IMR-90 (cell line): Measurements from ENCODE around the gene RNF40. TPM values are rescaled to one million over a fixed set of nuclear protein-coding genes. Genes with fewer than 3 reads are reported as not detected.

Source experiments
- ATAC-seq: fragments of 200-7000 bp; cut with Tn5 transposase; 2 replicates; pipeline ENCODE4 v1.9.1; 2020; ENCODE audit warnings: low read depth, mild to moderate bottlenecking, moderate library complexity
- BruUV-seq: library from RNA; stranded (reverse); fragments of 400-500 nt; replicated peaks from 2 replicates; lab custom pipeline; 2021; lab: Mats Ljungman, UMichigan
- CTCF ChIA-PET: fragments of 300-600 bp; formaldehyde crosslinking; extraction: SDS; loops from one replicate; lab custom pipeline; 2021; ENCODE audit warnings: antibody characterized with exemption; lab: Yijun Ruan, JAX
- POLR2A ChIA-PET: fragments of 300-600 bp; sonication (Branson Sonifier 250); formaldehyde crosslinking; loops from one replicate; lab custom pipeline; 2022; ENCODE audit warnings: antibody characterized with exemption; ENCODE audit not compliant: unreplicated experiment; lab: Charles Lee
- DNase-seq: peaks from one replicate; pipeline ENCODE4 v3.0.0; 2013
- H2AFZ ChIP-seq: replicated peaks from 2 replicates; pipeline ENCODE3; 2013; ENCODE audit warnings: low read length, mild to moderate bottlenecking; ENCODE audit not compliant: poor library complexity
- H2AK5ac ChIP-seq: 2 replicates; pipeline ENCODE4 v1.6.1; 2013; ENCODE audit warnings: low read depth, low read length, inconsistent platforms
- H2AK9ac ChIP-seq: replicated peaks from 2 replicates; pipeline ENCODE3; 2013; ENCODE audit warnings: mild to moderate bottlenecking, low read depth, low read length, moderate library complexity; ENCODE audit not compliant: poor library complexity
- H2BK120ac ChIP-seq: 2 replicates; pipeline ENCODE4 v1.6.1; 2013; ENCODE audit warnings: low read depth, low read length, inconsistent platforms
- H2BK15ac ChIP-seq: 3 replicates; pipeline ENCODE4 v1.6.1; 2013; ENCODE audit warnings: low read depth, low read length, inconsistent platforms
- H2BK20ac ChIP-seq: 2 replicates; pipeline ENCODE4 v1.6.1; 2013; ENCODE audit warnings: low read depth, mild to moderate bottlenecking, inconsistent platforms, low read length, moderate library complexity
- H2BK5ac ChIP-seq: 2 replicates; pipeline ENCODE4 v1.6.1; 2013; ENCODE audit warnings: mild to moderate bottlenecking, low read depth, low read length, inconsistent platforms; ENCODE audit not compliant: poor library complexity, severe bottlenecking
- H3K14ac ChIP-seq: replicated peaks from 2 replicates; pipeline ENCODE4 v1.6.1; 2013; ENCODE audit warnings: low read depth, low read length, inconsistent platforms
- H3K18ac ChIP-seq: 2 replicates; pipeline ENCODE4 v1.6.1; 2013; ENCODE audit warnings: low read depth, low read length, control low read depth
- H3K23ac ChIP-seq: 2 replicates; pipeline ENCODE4 v1.6.1; 2013; ENCODE audit warnings: low read depth, low read length, inconsistent platforms
- H3K27ac ChIP-seq: 2 replicates; pipeline ENCODE4 v1.5.1; 2013; ENCODE audit warnings: mild to moderate bottlenecking, control low read depth, low read length; ENCODE audit not compliant: insufficient read depth
- H3K27me3 ChIP-seq: 2 replicates; pipeline ENCODE4 v1.6.1; 2013; ENCODE audit warnings: low read length; ENCODE audit not compliant: control insufficient read depth, insufficient read depth
- H3K36me3 ChIP-seq: 2 replicates; pipeline ENCODE4 v1.6.1; 2013; ENCODE audit warnings: low read length, mixed read lengths; ENCODE audit not compliant: control insufficient read depth, insufficient read depth
- H3K4ac ChIP-seq: 2 replicates; pipeline ENCODE4 v1.6.1; 2013; ENCODE audit warnings: low read depth, low read length, inconsistent platforms
- H3K4me1 ChIP-seq: 2 replicates; pipeline ENCODE4 v1.6.1; 2013; ENCODE audit warnings: low read length, mixed read lengths; ENCODE audit not compliant: control insufficient read depth, insufficient read depth
- H3K4me2 ChIP-seq: 2 replicates; pipeline ENCODE4 v1.6.1; 2013; ENCODE audit warnings: low read depth, mild to moderate bottlenecking, control low read depth, low read length, moderate library complexity
- H3K4me3 ChIP-seq: 2 replicates; pipeline ENCODE4 v1.5.1; 2013; ENCODE audit warnings: low read depth, mild to moderate bottlenecking, control low read depth, low read length, moderate library complexity; ENCODE audit not compliant: insufficient read depth
- H3K56ac ChIP-seq: 2 replicates; pipeline ENCODE4 v1.6.1; 2013; ENCODE audit warnings: low read length, inconsistent platforms; ENCODE audit not compliant: insufficient read depth; ENCODE audit errors: extremely low read depth
- H3K79me1 ChIP-seq, 2 experiments: 2 replicates each; pipeline ENCODE4 v1.6.1; 2013; ENCODE audit warnings: low read length in 2 of 2, inconsistent platforms in 1 of 2, low read depth in 1 of 2
- H3K9ac ChIP-seq: 2 replicates; pipeline ENCODE4 v1.6.1; 2013; ENCODE audit warnings: low read depth, low read length, control low read depth
- H3K9me1 ChIP-seq: 2 replicates; pipeline ENCODE4 v1.6.1; 2013; ENCODE audit warnings: low read length, inconsistent platforms; ENCODE audit not compliant: insufficient read depth
- H3K9me3 ChIP-seq: 2 replicates; pipeline ENCODE4 v1.6.1; 2013; ENCODE audit warnings: low read length; ENCODE audit not compliant: control insufficient read depth, insufficient read depth
- H4K20me1 ChIP-seq: 2 replicates; pipeline ENCODE4 v1.6.1; 2013; ENCODE audit warnings: low read length, inconsistent platforms; ENCODE audit not compliant: insufficient read depth
- H4K5ac ChIP-seq: 2 replicates; pipeline ENCODE4 v1.6.1; 2013; ENCODE audit warnings: mild to moderate bottlenecking, low read depth, low read length, control low read depth
- H4K8ac ChIP-seq, 2 experiments: 2 replicates each; pipeline ENCODE4 v1.6.1; 2013; ENCODE audit warnings: low read depth in 2 of 2, low read length in 2 of 2, control low read depth in 1 of 2, inconsistent platforms in 1 of 2
- H4K91ac ChIP-seq: 2 replicates; pipeline ENCODE4 v1.6.1; 2013; ENCODE audit warnings: low read depth, low read length, inconsistent platforms; ENCODE audit not compliant: insufficient read depth
- BHLHE40 ChIP-seq: fragments of 150-350 bp; IDR thresholded peaks from 2 replicates; pipeline ENCODE4 v1.6.1; 2016; ENCODE audit warnings: mild to moderate bottlenecking, low read depth, low read length
- CHD1 ChIP-seq: IDR thresholded peaks from 2 replicates; pipeline ENCODE4 v1.6.1; 2012; ENCODE audit warnings: low read depth, low read length, improper control_type of control experiment
- FOS ChIP-seq: fragments of 150-350 bp; IDR thresholded peaks from 2 replicates; pipeline ENCODE4 v1.6.1; 2016; ENCODE audit warnings: low read depth, low read length
- MAZ ChIP-seq: IDR thresholded peaks from 2 replicates; pipeline ENCODE4 v1.6.1; 2012; ENCODE audit warnings: low read depth, mild to moderate bottlenecking, low read length, improper control_type of control experiment, moderate library complexity, borderline replicate concordance
- NFE2L2 ChIP-seq: fragments of 150-350 bp; IDR thresholded peaks from 2 replicates; pipeline ENCODE4 v1.6.1; 2016; ENCODE audit warnings: low read depth, mild to moderate bottlenecking, low read length
- RAD21 ChIP-seq: IDR thresholded peaks from 2 replicates; pipeline ENCODE4 v1.6.1; 2012; ENCODE audit warnings: low read length, improper control_type of control experiment
- RCOR1 ChIP-seq: IDR thresholded peaks from 2 replicates; pipeline ENCODE4 v1.6.1; 2012; ENCODE audit warnings: mild to moderate bottlenecking, low read length, improper control_type of control experiment; ENCODE audit not compliant: insufficient replicate concordance
- WGBS, 2 experiments: methylation state at CpG; one replicate each; pipeline versions ENCODE4 v1.1.5 to v1.1.7; 2013; ENCODE audit warnings: missing lambda C conversion rate in 2 of 2; ENCODE audit not compliant: insufficient read length in 1 of 2; ENCODE audit errors: extremely low coverage in 2 of 2; 5-methylcytosine and 5-hydroxymethylcytosine counted together
- dilution Hi-C: fragments of 300-500 bp; cut with HindIII; formaldehyde crosslinking; loops from one replicate; pipeline ENCODE4 v1.14.3; 2018; ENCODE audit warnings: low sequenced_read_pairs; ENCODE audit not compliant: unreplicated experiment
- in situ Hi-C: fragments of 300-500 bp; cut with MboI; formaldehyde crosslinking; loops from 3 replicates; pipeline ENCODE4 v1.14.3; 2019; ENCODE audit warnings: low sequenced_read_pairs, inconsistent platforms, mixed read lengths
- intact Hi-C: fragments of 100-400 bp; cut with micrococcal nuclease; formaldehyde crosslinking; loops from 2 replicates; pipeline ENCODE4 v1.10.0; 2022
- polyA plus RNA-seq, 3 experiments: library from polyadenylated mRNA; depleted of rRNA; stranded (reverse); fragments of >200 nt; gene quantifications; 2 replicates each; pipeline ENCODE4 v1.2.3, GENCODE V29; 2012; ENCODE audit warnings: low replicate concordance in 1 of 3
- total RNA-seq: library from RNA; depleted of rRNA; stranded (reverse); fragments of >200 nt; gene quantifications from 2 replicates; pipeline ENCODE4 v1.2.3, GENCODE V29; 2012
- TF ChIP-seq, protein P1 (sequence below): fragments of 150-350 bp; IDR thresholded peaks from 2 replicates; pipeline ENCODE4 v1.6.1; 2016; ENCODE audit warnings: low read depth, mild to moderate bottlenecking, low read length, moderate library complexity, borderline replicate concordance
- TF ChIP-seq, protein P2 (sequence below): fragments of 150-350 bp; IDR thresholded peaks from 2 replicates; pipeline ENCODE4 v1.6.1; 2017; ENCODE audit warnings: mild to moderate bottlenecking, antibody characterized with exemption, low read length, low read depth
- TF ChIP-seq, protein P3 (sequence below): conservative IDR thresholded peaks from 2 replicates; pipeline ENCODE4 v1.5.1; 2012; ENCODE audit warnings: mild to moderate bottlenecking, low read depth, low read length, improper control_type of control experiment

Gene RNF40
- total and polyA plus RNA-seq, 2 of the 4 experiments (the other 2 are of a cell fraction), result 46.7 to 72.4 TPM

DNA sequence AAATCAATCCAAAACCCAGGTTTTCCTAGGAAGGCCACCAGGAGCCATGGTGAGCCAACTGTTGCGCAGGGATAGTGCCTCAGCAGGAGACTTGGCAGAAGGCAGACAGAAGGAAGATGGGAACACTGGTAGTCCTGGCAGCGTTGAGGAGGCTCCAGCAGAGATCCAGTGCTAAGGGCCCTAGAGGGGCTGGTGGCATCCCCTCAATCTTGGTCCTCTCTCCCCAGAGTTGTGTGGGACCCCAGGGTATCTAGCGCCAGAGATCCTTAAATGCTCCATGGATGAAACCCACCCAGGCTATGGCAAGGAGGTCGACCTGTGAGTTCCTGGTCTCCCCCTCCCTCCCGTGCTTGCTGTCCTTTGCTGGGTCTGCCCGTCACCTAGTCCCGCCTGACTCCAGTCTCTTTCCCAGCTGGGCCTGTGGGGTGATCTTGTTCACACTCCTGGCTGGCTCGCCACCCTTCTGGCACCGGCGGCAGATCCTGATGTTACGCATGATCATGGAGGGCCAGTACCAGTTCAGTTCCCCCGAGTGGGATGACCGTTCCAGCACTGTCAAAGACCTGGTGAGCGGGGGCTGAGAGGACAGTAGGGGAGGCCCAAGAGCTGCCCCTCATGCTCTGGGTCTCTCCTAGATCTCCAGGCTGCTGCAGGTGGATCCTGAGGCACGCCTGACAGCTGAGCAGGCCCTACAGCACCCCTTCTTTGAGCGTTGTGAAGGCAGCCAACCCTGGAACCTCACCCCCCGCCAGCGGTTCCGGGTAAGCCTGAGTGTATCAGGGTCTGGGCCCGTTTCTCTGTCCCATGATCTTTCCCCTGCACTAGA lies 6.0 kb upstream of the RNF40 start:
- CTCF ChIA-PET, result no interaction called here
- Histone ChIP-seq H4K5ac (no peak overlapping the region), H3K9me1 (0 out of 2 replicates have a peak, but pooled peaks cover 4% of the 10 kb centered on the region), H3K56ac (no peak overlapping the region), H2AK9ac (no peak overlapping the region), H2AFZ (no peak overlapping the region), H3K4me2 (no peak overlapping the region), H3K27ac (no peak overlapping the region), H3K9me3 (no peaks in the 10 kb centered on the region), H4K91ac (no peak overlapping the region), H3K79me1 (peaks cover 4 to 22% of the 10 kb centered on the region in 2 experiments), H3K14ac (no peak overlapping the region), H4K8ac (no peak overlapping the region), H3K18ac (no peak overlapping the region), H3K4ac (no peak overlapping the region), H4K20me1 (no peaks in the 10 kb centered on the region), H2BK5ac (no peak overlapping the region), H2BK120ac (no peak overlapping the region), H3K4me3 (no peak overlapping the region), H2BK15ac (no peak overlapping the region), H2AK5ac (no peak overlapping the region), H2BK20ac (no peak overlapping the region), H3K23ac (no peak overlapping the region), H3K9ac (no peak overlapping the region), H3K36me3 (peaks cover 37% of the 10 kb centered on the region), H3K4me1 (peaks cover 5% of the 10 kb centered on the region), H3K27me3 (no peaks in the 10 kb centered on the region)
- TF ChIP-seq, protein P1, sequence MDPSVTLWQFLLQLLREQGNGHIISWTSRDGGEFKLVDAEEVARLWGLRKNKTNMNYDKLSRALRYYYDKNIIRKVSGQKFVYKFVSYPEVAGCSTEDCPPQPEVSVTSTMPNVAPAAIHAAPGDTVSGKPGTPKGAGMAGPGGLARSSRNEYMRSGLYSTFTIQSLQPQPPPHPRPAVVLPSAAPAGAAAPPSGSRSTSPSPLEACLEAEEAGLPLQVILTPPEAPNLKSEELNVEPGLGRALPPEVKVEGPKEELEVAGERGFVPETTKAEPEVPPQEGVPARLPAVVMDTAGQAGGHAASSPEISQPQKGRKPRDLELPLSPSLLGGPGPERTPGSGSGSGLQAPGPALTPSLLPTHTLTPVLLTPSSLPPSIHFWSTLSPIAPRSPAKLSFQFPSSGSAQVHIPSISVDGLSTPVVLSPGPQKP, result no peak
- TF ChIP-seq MAZ (no peak), RAD21 (no peak), NFE2L2 (no peak), RCOR1 (no peak), FOS (no peak), CHD1 (no peak), BHLHE40 (no peak)
- TF ChIP-seq, protein P2, sequence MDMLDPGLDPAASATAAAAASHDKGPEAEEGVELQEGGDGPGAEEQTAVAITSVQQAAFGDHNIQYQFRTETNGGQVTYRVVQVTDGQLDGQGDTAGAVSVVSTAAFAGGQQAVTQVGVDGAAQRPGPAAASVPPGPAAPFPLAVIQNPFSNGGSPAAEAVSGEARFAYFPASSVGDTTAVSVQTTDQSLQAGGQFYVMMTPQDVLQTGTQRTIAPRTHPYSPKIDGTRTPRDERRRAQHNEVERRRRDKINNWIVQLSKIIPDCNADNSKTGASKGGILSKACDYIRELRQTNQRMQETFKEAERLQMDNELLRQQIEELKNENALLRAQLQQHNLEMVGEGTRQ, result no peak
- TF ChIP-seq, protein P3, sequence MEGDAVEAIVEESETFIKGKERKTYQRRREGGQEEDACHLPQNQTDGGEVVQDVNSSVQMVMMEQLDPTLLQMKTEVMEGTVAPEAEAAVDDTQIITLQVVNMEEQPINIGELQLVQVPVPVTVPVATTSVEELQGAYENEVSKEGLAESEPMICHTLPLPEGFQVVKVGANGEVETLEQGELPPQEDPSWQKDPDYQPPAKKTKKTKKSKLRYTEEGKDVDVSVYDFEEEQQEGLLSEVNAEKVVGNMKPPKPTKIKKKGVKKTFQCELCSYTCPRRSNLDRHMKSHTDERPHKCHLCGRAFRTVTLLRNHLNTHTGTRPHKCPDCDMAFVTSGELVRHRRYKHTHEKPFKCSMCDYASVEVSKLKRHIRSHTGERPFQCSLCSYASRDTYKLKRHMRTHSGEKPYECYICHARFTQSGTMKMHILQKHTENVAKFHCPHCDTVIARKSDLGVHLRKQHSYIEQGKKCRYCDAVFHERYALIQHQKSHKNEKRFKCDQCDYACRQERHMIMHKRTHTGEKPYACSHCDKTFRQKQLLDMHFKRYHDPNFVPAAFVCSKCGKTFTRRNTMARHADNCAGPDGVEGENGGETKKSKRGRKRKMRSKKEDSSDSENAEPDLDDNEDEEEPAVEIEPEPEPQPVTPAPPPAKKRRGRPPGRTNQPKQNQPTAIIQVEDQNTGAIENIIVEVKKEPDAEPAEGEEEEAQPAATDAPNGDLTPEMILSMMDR, result no peak
- dilution Hi-C loops, result no loop called here
- BruUV-seq, result no TSS peak
- in situ Hi-C loops, result no loop called here
- intact Hi-C loops, result no loop called here
- POLR2A ChIA-PET, result no interaction called here
- DNase-seq (no peak), ATAC-seq (no peak)
- 98% methylated on average over 13 of the region's 20 CpGs; no CpG with 5 or more reads in 1 of the 2 experiments for WGBS, 2 experiments
